Left forelimb (tissue), 1 donor: Measurements from ENCODE around the gene KIF1A.
"Not testable (repeated sequence)": the region's sequence is repeated elsewhere in the genome, so short reads cannot be mapped to it uniquely, and the experiment has no call there.

Source experiments
- DNase-seq: peaks from one replicate; pipeline ENCODE4 v3.0.0-alpha.2; 2018; ENCODE audit warnings: low spot score

KIF1A gene

DNA sequence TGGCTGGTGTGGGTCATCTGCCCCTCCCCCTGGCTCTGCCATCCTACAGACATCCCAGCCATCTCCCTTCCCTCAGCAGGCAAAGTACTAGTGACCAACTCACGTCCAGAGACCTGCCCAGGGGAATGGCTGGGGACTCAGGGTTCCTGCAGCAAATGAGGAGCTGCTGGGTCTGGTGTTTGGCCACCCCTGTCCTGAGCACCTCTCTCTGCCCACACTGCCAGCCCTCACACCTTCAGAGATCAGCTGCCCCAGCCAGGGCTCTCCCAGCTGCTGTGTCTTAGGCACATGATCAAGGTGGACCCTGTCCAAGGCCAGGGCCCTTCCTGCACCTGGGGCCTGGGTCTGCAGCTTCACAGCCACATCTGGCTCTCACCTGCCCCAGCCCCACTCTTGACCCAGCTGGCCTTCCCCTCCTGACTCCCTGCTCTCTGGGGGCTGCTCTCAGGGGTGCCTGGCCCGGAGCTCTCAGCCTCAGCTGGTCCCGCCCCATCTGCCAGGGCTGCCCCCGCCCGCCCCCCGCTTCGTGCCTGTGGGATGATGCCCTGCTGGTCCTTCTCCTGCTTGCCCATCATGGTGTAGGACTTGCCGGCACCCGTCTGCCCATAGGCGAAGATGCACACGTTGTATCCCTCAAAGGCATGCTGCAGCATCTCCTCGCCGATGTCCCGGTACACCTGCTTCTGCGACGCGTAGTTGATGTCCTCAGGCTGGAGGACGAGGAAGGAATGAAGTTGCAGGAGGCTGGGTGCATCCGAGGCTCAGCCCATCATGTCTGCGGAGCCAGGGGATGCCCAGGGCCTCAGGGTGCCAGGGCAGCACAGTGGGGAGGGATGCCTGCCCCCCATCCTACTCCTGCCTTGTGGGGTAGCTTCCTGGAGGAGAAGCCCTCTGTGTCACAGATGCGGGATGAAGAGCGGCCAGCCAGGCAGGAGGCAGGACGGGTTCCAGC lies 32.2 kb downstream of the KIF1A start:
- no peak for DNase-seq

- DNase-seq: no peak
These were observed 33.1 kb downstream of the KIF1A start for GRCh38 chr2:240786871-240787311.

DNA sequence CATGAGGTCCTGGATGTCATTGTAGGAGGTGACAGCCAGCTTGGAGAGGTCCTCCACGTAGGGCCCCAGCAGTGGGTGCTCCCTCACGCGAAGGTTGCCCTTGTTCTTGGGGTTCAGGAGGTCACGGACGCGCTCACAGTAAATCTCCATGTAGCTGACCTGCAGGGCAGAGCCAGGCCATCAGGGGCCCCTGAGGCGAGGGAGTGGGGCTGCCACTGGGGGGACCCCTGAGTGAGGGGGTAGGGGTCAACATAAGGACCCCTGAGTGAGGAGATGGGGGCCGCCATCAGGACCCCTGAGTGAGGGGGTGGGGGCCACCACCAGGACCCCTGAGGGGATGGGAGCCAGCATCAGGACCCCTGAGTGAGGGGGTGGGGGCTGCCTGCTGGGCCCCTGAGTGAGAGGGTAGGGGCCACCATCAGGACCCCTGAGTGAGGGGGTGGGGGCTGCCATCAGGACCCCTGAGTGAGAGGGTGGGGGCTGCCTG lies 33.6 kb downstream of the KIF1A start:
- DNase-seq: no peak

DNA sequence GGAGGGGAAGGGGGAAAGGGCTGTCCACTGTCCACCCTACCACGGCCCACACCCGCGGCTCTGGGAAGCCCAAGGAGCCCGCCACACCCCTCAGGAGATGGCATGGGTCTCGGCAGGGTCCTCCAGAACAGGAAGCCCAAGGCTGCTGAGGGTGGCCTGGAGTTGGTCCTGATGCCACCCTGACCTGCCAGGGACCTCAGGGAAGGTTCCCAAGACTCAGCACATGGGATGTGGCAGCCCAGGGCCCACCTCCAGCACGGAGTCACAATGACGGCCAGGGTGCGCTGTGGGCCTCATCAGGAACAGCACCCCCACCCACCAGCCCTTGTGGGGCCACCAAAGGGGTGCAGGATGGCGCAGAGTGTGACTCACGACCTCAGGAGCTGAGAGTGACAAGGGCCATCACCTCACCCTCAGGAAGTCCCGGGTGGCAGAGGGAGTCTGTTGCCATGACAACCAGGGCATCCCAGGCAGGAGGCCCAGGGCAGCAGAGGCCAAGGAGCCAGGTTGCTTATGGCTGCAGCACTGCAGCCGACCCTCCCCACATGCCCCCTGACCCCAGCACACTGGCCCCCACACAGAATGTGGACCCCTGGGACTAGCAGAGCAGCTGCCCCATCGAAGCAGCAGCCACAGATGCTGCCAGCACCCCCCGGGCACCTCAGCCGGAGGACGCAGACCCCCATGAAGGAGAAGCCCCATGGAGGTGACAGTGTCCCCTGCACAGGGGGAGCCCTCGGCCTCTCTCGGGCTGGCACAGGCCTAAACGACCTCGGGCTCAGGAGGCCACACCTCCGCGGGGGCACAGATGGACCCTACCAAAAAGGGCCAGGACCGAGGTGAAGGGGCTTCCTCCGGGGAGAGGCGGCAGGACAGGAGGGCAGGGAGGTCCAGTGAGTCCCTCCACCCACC lies 34.3 kb downstream of the KIF1A start:
- no peak for DNase-seq

- DNase-seq: no peak
These were observed 35.2 kb downstream of the KIF1A start for GRCh38 chr2:240784629-240785423.

DNA sequence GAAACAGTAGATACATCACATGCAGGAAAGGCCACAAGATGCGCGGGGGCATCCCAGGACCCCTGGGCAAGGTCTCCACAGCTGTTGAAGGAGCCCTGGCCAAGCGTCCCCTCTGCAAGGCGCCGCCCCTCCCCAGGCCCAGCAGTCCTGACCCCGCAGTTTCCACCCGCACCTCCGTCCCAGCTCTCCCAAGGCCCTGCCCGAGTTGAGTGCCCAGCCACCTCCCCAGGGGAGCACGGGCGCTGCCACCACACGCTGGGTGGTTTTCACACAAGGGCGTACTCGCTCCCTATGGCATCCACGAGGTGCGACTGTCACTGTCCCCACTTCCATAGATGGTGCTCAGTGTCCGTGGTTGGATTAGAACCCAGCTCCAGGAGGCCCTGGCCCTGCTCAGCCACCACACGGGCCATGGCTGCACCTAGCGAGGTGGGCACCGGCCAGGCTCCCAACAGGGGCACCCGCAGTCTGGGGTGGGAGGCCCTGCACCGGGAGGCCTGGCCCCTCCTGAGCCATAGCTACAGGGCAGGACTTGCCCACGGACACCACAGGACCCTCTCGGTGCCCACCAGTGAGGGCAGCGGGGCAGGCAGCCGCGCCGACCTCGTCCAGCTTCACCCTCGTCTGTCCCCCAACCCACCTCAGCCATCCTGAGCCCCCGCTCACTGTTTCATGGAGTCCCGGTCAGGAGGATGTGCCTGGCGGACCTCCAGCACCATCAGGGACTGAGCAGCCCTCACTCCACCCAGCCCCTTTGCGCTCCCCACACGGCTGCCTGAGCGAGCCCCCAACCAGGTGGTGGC lies 36.0 kb downstream of the KIF1A start:
- no peak for DNase-seq

DNA sequence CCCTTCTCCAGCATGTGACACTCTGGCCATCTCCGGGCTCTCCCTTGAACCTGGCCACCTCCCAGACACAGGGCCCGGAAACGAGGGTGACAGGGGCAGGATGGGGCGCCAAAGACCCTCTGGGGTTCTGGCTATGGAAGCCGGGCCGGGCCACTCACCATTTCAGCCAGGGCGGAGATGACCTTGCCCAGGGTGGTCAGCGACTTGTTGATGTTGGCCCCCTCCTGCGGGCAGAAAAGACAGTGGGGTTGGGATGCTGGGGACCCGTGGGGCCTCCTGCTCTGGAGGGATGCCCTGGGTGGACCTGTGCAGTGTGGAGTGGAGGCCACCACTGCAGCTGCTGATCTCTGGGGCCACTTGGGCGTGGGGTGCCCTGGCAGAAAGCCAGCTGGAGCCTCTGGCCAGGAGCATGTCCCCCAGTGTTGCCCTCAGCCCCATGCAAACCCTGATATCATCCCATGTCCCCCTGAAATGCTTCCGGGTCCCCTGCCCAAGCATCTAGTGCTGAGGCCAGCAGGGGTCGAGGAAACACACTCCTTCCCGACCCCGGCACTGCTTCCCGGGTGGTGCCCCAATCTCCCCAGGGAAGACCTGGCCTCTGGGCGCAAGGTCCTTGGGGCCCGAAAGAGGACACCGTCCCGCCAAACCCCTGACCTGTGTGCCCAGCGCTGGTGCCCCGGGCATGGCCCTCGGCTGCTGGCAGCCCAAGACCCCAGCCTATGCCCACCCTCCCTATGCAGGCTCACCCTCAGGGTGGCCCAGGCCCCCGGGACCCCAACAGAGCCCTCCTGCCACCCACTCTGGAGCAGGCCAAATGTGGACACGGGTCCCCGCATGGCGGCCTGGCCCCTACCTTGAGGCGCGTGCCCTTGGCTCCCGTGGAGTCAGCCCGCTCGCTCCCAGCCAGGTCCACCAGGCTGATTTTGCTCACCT lies 36.9 kb downstream of the KIF1A start:
- no peak for DNase-seq

- DNase-seq: no peak
These were observed 37.7 kb downstream of the KIF1A start for GRCh38 chr2:240782221-240782885.

DNA sequence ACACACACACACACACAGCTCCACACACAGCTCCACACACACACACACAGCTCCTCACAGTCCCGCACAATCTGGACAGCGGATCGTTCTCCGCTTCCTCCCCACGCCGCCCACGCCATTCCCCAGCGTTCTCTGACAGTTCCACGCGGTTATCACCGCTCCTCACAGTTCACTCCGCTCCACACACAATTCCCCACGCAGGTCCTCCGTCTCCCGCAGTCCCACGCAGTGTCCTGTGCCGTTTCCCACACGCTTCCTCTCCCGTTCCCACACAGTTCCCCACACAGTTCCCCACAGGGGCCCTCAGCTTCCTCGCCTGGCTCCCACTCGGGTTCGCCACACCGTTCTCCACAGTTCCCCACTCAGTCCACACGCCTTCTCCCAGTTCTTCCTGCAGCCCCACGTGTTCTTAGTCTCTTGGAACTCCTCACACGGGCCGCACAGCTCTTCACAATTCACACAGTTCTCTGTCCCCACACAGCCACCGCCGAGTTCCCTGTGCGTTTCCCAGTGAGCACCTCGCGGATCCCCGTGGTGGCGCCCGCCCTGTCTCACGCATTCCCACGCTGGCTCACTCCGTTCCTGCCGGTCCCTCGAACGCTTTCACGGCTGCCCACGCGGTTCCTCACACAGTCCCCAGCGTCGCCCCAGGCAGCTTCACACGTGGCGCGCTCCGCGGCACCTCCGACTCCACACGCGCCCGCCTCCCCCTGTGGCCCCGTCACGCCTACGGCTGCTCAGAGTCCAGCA lies 38.4 kb downstream of the KIF1A start:
- no peak for DNase-seq

DNA sequence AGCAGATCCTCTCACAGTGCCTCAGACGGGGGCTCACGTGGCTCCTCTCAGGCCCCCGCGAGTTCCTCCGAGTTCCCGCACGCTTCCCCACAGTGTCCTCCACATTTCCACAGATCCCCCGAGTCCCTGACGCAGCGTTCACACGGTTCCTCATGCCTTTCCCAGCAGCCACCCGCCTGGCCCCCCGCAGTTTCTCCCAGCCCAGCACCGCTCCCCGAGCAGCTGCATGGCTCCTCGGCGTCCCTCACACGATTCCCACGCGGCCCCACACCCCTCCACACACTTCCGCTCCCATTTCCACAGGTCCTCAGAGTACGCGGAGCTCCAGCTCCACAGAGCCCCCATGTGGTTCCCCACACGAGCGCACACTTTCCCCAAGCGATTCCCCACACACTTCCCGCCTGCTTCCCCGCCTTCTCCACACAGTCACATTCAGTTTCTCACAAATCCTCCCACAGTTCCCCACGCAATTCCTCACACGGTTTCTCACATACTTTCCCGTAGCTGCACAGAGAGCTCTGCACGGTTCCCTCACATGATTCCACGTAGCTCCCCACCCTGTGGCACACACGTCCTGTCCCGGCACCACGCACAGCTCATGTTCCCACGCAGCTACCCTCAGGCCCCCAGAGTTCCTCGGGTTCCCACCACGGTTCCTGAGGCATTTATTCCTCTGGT lies 39.9 kb downstream of the KIF1A start:
- DNase-seq: no peak

DNA sequence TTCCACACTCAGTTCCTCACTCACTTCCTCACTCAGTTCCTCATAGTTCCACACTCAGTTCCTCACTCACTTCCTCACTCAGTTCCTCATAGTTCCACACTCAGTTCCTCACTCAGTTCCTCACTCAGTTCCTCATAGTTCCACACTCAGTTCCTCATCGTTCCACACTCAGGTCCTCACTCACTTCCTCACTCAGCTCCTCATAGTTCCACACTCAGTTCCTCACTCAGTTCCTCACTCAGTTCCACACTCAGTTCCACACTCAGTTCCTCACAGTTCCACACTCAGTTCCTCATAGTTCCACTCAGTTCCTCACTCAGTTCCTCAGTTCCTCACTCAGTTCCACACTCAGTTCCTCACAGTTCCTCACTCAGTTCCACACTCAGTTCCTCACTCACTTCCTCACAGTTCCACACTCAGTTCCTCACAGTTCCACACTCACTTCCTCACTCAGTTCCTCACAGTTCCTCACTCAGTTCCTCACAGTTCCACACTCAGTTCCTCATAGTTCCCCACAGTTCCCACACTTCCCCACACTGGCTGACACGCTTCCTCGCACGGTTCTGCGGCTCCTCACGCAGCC lies 40.7 kb downstream of the KIF1A start:
- not testable (repeated sequence) for DNase-seq

- DNase-seq: no peak
These were observed 41.6 kb downstream of the KIF1A start for GRCh38 chr2:240778426-240778825.

GRCh38 chr2:240777456-240778212 lies 42.4 kb downstream of the KIF1A start:
- no peak for DNase-seq

GRCh38 chr2:240775905-240776304 lies 44.1 kb downstream of the KIF1A start:
- DNase-seq: no peak

GRCh38 chr2:240774856-240775255 lies 45.2 kb downstream of the KIF1A start:
- DNase-seq: no peak

DNA sequence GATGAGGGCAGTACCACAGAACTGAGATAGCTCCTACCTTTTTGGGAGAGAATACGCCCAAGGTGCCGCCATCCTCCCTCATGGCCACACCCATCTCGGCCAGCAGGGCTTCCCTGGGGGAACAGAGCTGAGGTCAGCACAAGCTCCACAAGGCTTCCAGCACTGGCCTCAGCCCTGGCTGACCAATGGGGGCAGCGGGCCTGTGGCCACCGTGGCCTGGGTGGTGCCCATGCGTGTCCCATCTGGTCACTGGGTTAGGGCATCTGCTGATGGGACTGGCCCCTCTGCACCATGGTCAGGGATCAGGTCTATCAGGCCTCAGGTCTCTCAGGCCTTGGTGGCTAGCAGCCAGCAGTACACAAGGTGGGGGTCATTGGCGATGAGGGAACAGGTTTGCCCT lies 50.9 kb downstream of the KIF1A start:
- no peak for DNase-seq

- DNase-seq: no peak
These were observed 51.8 kb downstream of the KIF1A start for GRCh38 chr2:240768216-240768615.
